ENCODE measurements around the gene AQP10. TPM values are rescaled to one million over a fixed set of nuclear protein-coding genes. Genes with fewer than 3 reads are reported as not detected.
"Not testable (repeated sequence)": the region's sequence is repeated elsewhere in the genome, so short reads cannot be mapped to it uniquely, and the experiment has no call there.

The AQP10 gene
- total and polyA plus RNA-seq, 2 donors, result 0.05 to 0.09 TPM

- H3K9me3 ChIP-seq (ENCODE audit: control insufficient read depth in 2 of 2, insufficient read depth in 1 of 2, low read length in 1 of 2), result peaks cover 0 to 9% of the 10 kb centered on the region in 2 donors
- DNase-seq (ENCODE audit: low read depth in 6 of 9, low spot score in 9 of 9), result no peak
These were observed 2.5 kb upstream of the AQP10 start for GRCh38 chr1:154318386-154318785.

DNA sequence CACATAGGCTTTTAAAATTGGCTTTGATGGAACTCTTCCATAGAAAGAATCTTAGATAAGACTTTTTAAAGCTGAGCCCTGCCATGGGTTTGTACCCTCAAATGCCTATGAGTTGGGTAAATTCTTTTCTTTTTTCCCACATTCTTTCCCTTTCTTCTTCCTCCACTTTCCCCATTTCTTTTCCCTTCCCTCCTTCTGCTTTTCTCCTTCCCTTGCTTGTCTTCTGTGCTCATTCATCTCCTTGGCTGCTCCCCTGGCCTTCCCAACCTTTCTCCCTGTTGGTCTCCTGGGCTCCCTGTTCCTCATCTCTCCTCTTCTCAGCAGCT, 679 bp downstream of the AQP10 start:
- Histone ChIP-seq H3K27me3 (ENCODE audit: control insufficient read depth in 2 of 2, insufficient read depth in 1 of 2, low read length in 1 of 2) (peaks cover 0 to 18% of the 10 kb centered on the region in 2 donors), H3K4me1 (ENCODE audit: control insufficient read depth in 2 of 2, insufficient read depth in 2 of 2, low read length in 2 of 2) (peaks cover 7 to 19% of the 10 kb centered on the region in 2 donors)
- not testable (repeated sequence) for H3K9me3 ChIP-seq (ENCODE audit: control insufficient read depth in 2 of 2, insufficient read depth in 1 of 2, low read length in 1 of 2); DNase-seq (ENCODE audit: low read depth in 6 of 9, low spot score in 9 of 9); H3K27ac ChIP-seq (ENCODE audit: low read depth in 1 of 2, low read length in 1 of 2); H3K4me3 ChIP-seq (ENCODE audit: low read length in 2 of 2); H3K36me3 ChIP-seq (ENCODE audit: control insufficient read depth in 2 of 2, insufficient read depth in 2 of 2, low read length in 1 of 2)

More at GRCh38 chr1:154318386-154318785, 2.5 kb upstream of the AQP10 start:
- no peaks in the 10 kb centered on the region for H3K4me1 ChIP-seq (ENCODE audit: control insufficient read depth in 2 of 2, insufficient read depth in 2 of 2, low read length in 2 of 2)
- H3K4me3 ChIP-seq (ENCODE audit: low read length in 2 of 2), result no peak overlapping the region
- peaks cover 0 to 7% of the 10 kb centered on the region in 2 donors for H3K27me3 ChIP-seq (ENCODE audit: control insufficient read depth in 2 of 2, insufficient read depth in 1 of 2, low read length in 1 of 2)
- 93% methylated on average over 4 of the region's 4 CpGs for WGBS
- H3K36me3 ChIP-seq (ENCODE audit: control insufficient read depth in 2 of 2, insufficient read depth in 2 of 2, low read length in 1 of 2), result no peaks in the 10 kb centered on the region
- H3K27ac ChIP-seq (ENCODE audit: low read depth in 1 of 2, low read length in 1 of 2), result no peak overlapping the region

- H3K27ac ChIP-seq (ENCODE audit: low read depth in 1 of 2, low read length in 1 of 2), result no peak overlapping the region
- no peaks in the 10 kb centered on the region for H3K36me3 ChIP-seq (ENCODE audit: control insufficient read depth in 2 of 2, insufficient read depth in 2 of 2, low read length in 1 of 2)
- H3K27me3 ChIP-seq (ENCODE audit: control insufficient read depth in 2 of 2, insufficient read depth in 1 of 2, low read length in 1 of 2), result peaks cover 0 to 18% of the 10 kb centered on the region in 2 donors
- H3K9me3 ChIP-seq (ENCODE audit: control insufficient read depth in 2 of 2, insufficient read depth in 1 of 2, low read length in 1 of 2), result no peaks in the 10 kb centered on the region
- peaks cover 24 to 37% of the 10 kb centered on the region in 2 donors for H3K4me1 ChIP-seq (ENCODE audit: control insufficient read depth in 2 of 2, insufficient read depth in 2 of 2, low read length in 2 of 2)
- no peak overlapping the region for H3K4me3 ChIP-seq (ENCODE audit: low read length in 2 of 2)
- DNase-seq (ENCODE audit: low read depth in 6 of 9, low spot score in 9 of 9), result no peak
- 96% methylated on average over 7 of the region's 7 CpGs for WGBS
These were observed 2.6 kb downstream of the AQP10 start for GRCh38 chr1:154323493-154323892.

DNA sequence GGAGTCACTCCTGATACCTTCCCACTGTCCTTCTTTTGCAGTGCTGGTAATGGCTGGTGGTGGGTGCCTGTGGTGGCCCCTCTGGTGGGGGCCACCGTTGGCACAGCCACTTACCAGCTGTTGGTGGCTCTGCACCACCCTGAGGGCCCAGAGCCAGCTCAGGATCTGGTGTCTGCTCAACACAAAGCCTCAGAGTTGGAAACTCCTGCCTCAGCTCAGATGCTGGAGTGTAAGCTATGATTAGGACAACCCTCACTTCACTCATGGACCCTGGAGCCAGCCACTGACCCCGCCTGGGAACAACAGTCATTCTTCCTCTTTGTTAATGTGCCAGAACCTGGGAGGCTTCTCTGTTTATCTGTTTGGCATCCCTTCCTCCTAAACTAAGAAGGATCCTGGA, 3.3 kb downstream of the AQP10 start:
- Histone ChIP-seq H3K27me3 (ENCODE audit: control insufficient read depth in 2 of 2, insufficient read depth in 1 of 2, low read length in 1 of 2) (peaks cover 0 to 18% of the 10 kb centered on the region in 2 donors), H3K27ac (ENCODE audit: low read depth in 1 of 2, low read length in 1 of 2) (no peak overlapping the region), H3K4me1 (ENCODE audit: control insufficient read depth in 2 of 2, insufficient read depth in 2 of 2, low read length in 2 of 2) (peaks cover 30 to 43% of the 10 kb centered on the region in 2 donors), H3K4me3 (ENCODE audit: low read length in 2 of 2) (peak overlapping the region in 1 of 2 donors; percentile 88), H3K36me3 (ENCODE audit: control insufficient read depth in 2 of 2, insufficient read depth in 2 of 2, low read length in 1 of 2) (no peaks in the 10 kb centered on the region), H3K9me3 (ENCODE audit: control insufficient read depth in 2 of 2, insufficient read depth in 1 of 2, low read length in 1 of 2) (no peaks in the 10 kb centered on the region)
- no peak for DNase-seq (ENCODE audit: low read depth in 6 of 9, low spot score in 9 of 9)
- WGBS, result 97% methylated on average over 2 of the region's 2 CpGs

DNA sequence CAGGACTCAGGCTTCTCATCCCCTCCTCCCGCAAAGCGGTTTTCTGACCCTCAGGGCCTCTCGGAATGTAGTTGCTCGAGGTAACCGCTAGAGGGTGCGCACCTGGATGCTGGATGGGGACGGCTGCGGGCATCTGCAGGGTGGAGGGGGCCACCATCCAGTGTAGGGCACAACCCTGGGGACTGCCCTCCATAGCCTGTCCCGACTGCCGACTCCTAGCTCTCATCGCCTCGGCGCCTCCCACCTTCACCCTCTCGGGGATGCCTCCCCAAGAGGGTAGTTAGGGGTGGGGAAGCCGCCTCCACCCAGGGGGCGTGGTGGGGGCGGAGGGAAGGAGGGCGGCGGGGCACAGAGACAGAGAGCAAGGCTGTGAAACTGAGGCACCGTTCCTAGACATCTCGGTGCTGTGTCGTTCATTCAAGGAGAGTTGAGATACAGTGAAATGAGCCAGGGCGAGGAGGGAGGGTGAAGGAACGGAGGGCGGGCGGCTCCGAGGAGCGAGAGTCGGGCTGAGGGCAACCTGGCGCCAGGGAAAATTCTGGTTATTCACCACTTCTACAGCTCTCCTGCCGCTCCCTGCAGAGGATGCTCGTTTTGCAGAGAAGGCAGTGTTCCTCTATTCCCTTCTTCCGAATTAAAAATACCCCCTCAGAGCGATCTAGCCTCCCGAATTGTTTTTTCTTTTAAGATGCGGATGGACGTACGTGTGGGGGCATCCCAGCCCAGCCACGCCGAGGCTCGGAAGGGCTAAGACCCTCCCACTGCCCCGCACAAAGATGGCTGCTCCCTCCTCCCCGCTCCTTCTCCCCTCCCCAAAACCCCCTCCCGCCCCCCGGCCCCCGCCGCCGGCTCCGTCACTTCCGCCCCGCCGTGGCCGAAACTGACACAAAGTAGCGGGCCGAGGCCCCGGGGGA, 4.0 kb downstream of the AQP10 start, which contains the start of gene ATP8B2:
ATP8B2 (plus strand) TSS at position 857 of the 914 bp plus-strand sequence. CDS start 2,617 bp downstream, outside the sequence.
- Histone ChIP-seq H3K4me3 (ENCODE audit: low read length in 2 of 2) (peak within 1 kb of the TSS; percentile 70 to 88), H3K27ac (ENCODE audit: low read depth in 1 of 2, low read length in 1 of 2) (peak within 1 kb of the TSS; percentile 75 to 84), H3K9me3 (ENCODE audit: control insufficient read depth in 2 of 2, insufficient read depth in 1 of 2, low read length in 1 of 2) (no peaks in the 10 kb centered on the region), H3K4me1 (ENCODE audit: control insufficient read depth in 2 of 2, insufficient read depth in 2 of 2, low read length in 2 of 2) (peaks cover 35 to 50% of the 10 kb centered on the region in 2 donors), H3K27me3 (ENCODE audit: control insufficient read depth in 2 of 2, insufficient read depth in 1 of 2, low read length in 1 of 2) (peaks cover 0 to 18% of the 10 kb centered on the region in 2 donors), H3K36me3 (ENCODE audit: control insufficient read depth in 2 of 2, insufficient read depth in 2 of 2, low read length in 1 of 2) (no peaks in the 10 kb centered on the region)
- under 1% methylated on average over 56 of the region's 56 CpGs for WGBS
- peak; percentile 61 to 92 (median 80) for DNase-seq (ENCODE audit: low read depth in 6 of 9, low spot score in 9 of 9)

DNA sequence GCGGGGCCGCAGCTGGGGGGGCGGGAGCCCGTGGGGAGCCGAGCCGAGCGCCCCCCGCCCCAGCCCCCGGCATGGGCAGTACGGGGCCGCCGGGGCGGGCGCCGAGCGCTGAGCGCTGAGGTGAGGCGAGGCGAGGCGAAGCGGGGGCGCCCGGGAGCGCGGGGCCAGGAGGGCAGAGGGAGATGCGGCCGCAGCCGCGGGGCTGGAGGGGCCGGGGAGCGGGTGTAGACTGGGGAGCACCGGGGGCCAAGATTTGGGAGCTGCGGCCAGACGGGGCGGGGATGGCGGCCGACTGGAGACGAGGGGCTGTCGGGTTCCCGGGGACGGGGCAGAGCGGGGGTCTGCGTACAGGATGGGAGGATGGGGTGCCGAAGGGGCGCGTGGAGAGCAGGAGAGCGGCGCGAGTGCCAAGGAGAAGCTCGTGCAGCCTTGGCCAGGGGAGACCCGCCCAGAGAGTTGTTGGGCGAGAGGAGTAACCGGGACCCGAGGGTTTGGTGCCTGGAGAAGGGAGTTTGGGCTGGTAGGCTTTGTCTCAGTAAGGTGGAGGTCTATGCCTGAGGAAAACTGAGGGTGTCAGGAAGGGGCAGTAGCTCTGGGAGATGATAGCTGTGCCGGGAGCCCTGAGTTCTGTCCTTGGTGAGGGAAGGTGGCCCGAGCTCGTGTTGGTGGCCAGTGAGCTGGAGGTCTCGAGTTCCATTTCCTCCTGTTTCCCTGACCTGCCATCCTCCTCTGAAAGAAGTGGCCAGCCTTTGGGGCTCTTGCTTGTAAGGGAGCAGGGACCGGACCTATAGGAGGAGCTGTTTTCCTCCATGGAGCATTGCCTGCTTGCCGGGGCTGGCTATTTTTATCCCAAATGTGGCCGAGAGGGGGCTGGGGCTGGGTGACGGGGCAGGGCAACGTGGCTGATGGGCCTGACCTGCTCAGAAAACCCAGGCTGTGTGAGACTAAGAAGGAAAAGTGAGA, 5.0 kb downstream of the AQP10 start:
- peaks cover 38 to 59% of the 10 kb centered on the region in 2 donors for H3K4me1 ChIP-seq (ENCODE audit: control insufficient read depth in 2 of 2, insufficient read depth in 2 of 2, low read length in 2 of 2)

GRCh38 chr1:154326546-154327465, 5.9 kb downstream of the AQP10 start:
- peaks cover 38 to 59% of the 10 kb centered on the region in 2 donors for H3K4me1 ChIP-seq (ENCODE audit: control insufficient read depth in 2 of 2, insufficient read depth in 2 of 2, low read length in 2 of 2)
- 74% methylated on average over 6 of the region's 6 CpGs for WGBS

More for the DNA sequence above, 5.0 kb downstream of the AQP10 start:
- peak in 2 of 9 donors; percentile 24 to 49 for DNase-seq (ENCODE audit: low read depth in 6 of 9, low spot score in 9 of 9)
- Histone ChIP-seq H3K36me3 (ENCODE audit: control insufficient read depth in 2 of 2, insufficient read depth in 2 of 2, low read length in 1 of 2) (peaks cover 0 to 8% of the 10 kb centered on the region in 2 donors), H3K9me3 (ENCODE audit: control insufficient read depth in 2 of 2, insufficient read depth in 1 of 2, low read length in 1 of 2) (no peaks in the 10 kb centered on the region), H3K27ac (ENCODE audit: low read depth in 1 of 2, low read length in 1 of 2) (peak overlapping the region; percentile 75 to 84), H3K4me3 (ENCODE audit: low read length in 2 of 2) (peak overlapping the region; percentile 70 to 88), H3K27me3 (ENCODE audit: control insufficient read depth in 2 of 2, insufficient read depth in 1 of 2, low read length in 1 of 2) (peaks cover 0 to 18% of the 10 kb centered on the region in 2 donors)
- WGBS, result 1% methylated on average over 63 of the region's 63 CpGs

More at GRCh38 chr1:154326546-154327465, 5.9 kb downstream of the AQP10 start:
- Histone ChIP-seq H3K27ac (ENCODE audit: low read depth in 1 of 2, low read length in 1 of 2) (peak overlapping the region; percentile 15 to 84), H3K9me3 (ENCODE audit: control insufficient read depth in 2 of 2, insufficient read depth in 1 of 2, low read length in 1 of 2) (no peaks in the 10 kb centered on the region), H3K27me3 (ENCODE audit: control insufficient read depth in 2 of 2, insufficient read depth in 1 of 2, low read length in 1 of 2) (peaks cover 0 to 18% of the 10 kb centered on the region in 2 donors), H3K36me3 (ENCODE audit: control insufficient read depth in 2 of 2, insufficient read depth in 2 of 2, low read length in 1 of 2) (peaks cover 9 to 17% of the 10 kb centered on the region in 2 donors), H3K4me3 (ENCODE audit: low read length in 2 of 2) (peak overlapping the region; percentile 70 to 88)
- DNase-seq (ENCODE audit: low read depth in 6 of 9, low spot score in 9 of 9), result peak in 1 of 9 donors; percentile 23
